ENCODE measurements around the gene LRTM2.

Gene LRTM2

DNA sequence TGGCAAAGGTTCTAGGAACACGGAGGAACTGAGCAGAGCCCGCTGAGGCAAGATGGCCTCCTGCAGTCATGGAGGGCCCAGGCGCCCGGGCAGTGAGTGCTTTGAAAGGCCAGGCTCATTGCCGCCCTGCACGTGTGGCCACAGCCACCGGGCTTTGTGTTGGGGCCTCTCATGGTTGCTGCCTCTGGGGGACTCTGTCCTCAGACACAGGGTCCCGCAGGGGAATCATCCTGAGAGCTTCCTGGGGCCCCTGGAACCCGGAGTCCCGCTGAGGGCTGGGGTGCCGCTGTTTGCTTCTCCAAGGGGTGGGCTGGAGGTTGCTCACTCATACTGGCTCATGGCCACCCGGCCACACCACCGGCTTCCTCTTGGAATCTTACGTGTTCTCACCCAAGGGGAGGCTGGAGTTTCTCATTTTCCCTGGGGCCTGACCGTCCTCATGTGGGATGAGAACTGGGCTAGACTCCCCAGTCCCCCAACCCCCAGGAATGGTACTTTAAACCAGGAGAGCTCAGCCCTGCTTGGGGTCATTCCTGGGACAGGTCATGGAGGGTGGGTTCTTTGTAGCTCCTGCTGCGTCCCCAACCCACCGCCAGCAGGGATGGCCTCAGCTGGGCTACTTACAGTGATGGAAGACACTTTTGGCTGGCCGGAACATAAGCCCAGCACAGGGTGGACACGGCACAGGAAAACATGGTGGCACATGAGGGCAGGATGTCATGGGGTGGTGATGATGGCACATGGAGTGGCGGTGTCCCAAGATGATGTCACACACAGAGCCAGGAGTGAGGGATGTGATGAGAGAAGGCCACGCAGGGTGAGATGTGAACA lies 21.1 kb upstream of the LRTM2 start:
- DNase-seq (ENCODE audit: insufficient read length): no peak
- FAIRE-seq: no peak
- TF ChIP-seq TAF1 (IDR thresholded peaks at IDR 0.05; ENCODE audit: borderline replicate concordance, low read depth, low read length) (no peak), POLR2AphosphoS5 (IDR thresholded peaks at IDR 0.05; ENCODE audit: low read depth, low read length) (no peak)

DNA sequence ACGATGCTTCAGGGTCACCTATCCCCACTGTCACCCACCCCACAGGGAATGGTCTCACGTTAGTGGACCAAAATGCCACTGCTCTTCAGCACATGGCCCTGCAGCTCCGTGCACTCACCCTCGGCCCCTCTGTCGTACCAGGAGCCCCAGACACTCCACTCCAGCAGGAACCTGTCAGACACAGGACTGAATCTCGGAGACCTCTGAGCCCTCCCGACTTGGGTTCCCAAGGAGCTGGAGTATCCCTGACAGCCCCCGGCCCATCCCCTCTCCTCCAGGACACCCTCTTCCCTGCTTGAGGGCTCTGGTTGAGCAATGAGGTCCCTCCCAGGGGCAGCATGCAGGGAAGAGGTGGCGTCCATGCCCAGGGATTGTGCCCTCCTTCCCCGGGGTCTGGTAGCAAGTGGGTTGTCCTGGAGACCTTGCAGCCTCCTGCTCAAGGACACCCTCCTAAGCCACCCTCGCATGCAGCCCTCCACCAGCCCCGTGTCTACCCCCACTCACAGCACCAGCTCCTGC lies 20.4 kb upstream of the LRTM2 start:
- TF ChIP-seq POLR2A (IDR thresholded peaks at IDR 0.05; ENCODE audit: low read depth, low read length) (no peak), POLR2AphosphoS5 (IDR thresholded peaks at IDR 0.05; ENCODE audit: low read depth, low read length) (no peak), TAF1 (IDR thresholded peaks at IDR 0.05; ENCODE audit: borderline replicate concordance, low read depth, low read length) (no peak)
- FAIRE-seq (no peak), DNase-seq (ENCODE audit: insufficient read length) (no peak)

DNA sequence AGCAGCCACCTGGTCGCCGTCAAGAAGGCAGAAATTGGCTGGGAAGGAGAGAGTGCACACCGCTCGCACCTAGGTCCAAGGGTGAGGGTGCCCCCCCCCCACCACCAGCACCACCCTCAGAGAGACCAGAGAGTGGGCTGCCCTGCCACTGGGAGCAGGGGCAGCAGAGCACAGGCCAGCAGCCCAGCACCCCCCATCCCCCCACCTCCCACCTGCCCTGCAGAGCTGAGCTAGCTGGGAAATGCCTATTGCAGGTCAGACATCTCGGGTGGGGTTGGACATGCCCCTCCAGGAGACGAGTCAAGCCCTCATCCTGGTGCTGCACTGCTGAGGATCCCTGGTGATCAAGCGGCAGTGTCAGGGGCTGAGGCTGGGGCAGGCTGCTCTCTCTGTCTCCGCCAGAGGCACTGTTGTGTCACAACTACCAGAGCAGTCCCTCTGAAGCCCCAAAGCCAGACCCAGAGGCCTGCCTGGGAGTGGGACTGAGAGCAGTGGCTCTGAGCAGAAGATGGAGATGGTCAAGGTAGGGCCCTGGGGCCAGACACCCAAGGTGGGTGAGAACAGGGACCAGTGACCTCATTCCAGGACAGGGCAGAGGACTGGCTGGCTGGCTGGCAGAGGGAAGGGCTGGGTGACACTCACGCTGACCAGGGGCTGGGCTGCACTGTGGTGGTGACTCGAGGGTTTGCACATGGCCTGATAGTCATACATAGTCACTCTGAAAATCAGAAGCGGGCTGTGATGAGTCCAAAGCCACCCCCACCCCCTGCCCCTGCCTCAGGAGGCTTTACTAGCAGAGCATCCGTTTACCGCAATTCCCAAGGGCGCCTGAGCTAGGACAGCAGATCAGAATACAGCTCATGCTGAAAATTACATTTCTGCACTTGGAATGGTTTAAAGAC lies 19.7 kb upstream of the LRTM2 start:
- TF ChIP-seq POLR2AphosphoS5 (IDR thresholded peaks at IDR 0.05; ENCODE audit: low read depth, low read length) (no peak), TAF1 (IDR thresholded peaks at IDR 0.05; ENCODE audit: borderline replicate concordance, low read depth, low read length) (no peak), POLR2A (IDR thresholded peaks at IDR 0.05; ENCODE audit: low read depth, low read length) (no peak)
- DNase-seq (ENCODE audit: insufficient read length): peak; percentile 56
- peak; percentile 94 for FAIRE-seq

DNA sequence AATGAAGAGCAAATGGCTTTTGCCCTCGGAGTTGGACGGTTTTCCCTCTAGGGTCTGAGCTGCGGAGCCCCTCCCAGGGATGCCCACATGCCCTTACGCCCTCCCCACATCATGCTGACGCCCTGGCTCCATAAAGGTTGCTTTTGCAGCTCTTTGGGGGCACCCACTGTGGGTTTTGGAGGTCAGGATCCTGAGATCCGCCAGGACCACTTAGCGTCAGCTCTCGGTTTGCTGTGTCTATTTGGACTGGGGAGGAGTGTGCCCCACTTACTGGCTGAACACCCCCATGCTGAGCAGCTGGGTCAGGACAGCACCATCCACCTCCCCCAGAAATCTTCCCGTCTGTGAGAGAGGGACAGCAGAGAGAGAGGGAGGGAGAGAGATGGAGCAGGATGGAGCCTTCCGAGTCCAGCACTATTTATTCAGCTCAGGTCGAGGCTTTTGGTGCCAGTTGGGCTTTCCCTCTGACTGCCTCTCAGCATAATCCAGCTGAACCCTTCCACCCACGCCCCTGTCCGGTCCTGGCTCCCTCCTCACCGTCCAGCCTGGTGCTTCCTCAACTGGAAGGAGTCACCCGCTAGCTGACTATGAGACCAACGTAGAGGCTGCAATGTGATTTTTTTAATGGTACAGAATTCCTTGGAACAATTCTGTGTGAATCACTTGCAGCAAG lies 18.9 kb upstream of the LRTM2 start:
- FAIRE-seq (no peak), DNase-seq (ENCODE audit: insufficient read length) (no peak)
- TF ChIP-seq TAF1 (IDR thresholded peaks at IDR 0.05; ENCODE audit: borderline replicate concordance, low read depth, low read length): no peak
- no peak for TF ChIP-seq POLR2AphosphoS5 (IDR thresholded peaks at IDR 0.05; ENCODE audit: low read depth, low read length)
- no peak for TF ChIP-seq POLR2A (IDR thresholded peaks at IDR 0.05; ENCODE audit: low read depth, low read length)

DNA sequence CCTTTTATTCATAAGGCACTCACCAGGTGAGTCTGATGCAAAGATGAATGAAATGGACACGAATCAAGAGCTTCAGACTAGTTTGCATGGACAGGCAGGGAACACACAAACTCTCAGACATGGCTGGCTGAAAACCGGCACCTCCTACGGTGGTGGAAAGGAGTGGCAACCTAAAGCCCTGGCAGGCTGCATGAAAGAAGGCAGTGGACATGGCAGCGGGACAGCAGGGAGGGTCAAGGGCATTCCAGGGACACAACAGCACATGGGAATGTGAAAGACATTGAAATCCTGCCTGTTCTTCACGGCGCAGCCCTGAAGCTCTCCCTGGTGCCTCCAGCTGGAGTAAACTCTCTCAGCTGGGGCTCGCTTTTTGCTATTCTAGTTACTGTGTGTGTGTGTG lies 16.6 kb upstream of the LRTM2 start:
- DNase-seq (ENCODE audit: insufficient read length): no peak
- no peak for TF ChIP-seq TAF1 (IDR thresholded peaks at IDR 0.05; ENCODE audit: borderline replicate concordance, low read depth, low read length)
- no peak for FAIRE-seq

DNA sequence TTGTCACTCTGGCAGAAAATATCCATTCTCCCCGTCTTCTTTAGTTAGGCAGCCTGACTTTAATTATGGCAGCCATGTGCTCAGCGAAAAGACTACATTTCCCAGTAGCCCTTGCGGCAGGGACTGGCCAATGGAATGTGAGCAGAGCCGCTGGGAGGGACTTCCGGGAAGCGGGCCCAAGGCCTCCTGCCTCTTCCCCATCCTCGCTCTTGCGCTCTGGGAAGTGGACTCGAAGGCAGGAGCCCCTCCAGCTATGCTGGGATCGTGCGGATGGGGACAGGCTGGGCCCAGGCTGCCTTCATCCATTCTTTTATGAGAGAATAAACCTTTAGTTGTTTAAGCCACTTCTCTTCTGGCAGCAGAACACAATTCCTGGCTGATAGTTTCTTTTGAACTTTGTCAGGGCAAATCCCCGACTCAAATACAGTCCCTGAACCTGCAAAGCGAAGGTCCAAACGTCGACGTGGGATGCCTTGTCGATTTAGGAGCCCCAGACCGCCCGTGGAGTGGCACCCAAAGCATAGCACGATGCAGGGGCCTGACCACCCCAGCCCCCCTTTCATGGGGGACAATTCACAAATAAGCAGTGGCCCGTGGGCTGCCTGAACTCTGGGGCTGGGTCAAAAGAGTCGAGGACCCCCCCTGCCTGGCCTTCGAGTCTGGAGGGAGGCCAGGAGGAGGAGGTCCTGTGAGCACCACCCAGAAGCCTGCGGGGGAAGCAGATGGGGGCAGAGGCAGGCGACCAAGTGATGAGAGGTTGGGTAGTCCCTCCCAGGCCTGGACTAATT lies 15.6 kb upstream of the LRTM2 start:
- peak; percentile 95 for DNase-seq (ENCODE audit: insufficient read length)
- TF ChIP-seq TAF1 (IDR thresholded peaks at IDR 0.05; ENCODE audit: borderline replicate concordance, low read depth, low read length) (no peak), POLR2A (IDR thresholded peaks at IDR 0.05; ENCODE audit: low read depth, low read length) (no peak), POLR2AphosphoS5 (IDR thresholded peaks at IDR 0.05; ENCODE audit: low read depth, low read length) (no peak)
- peak; percentile 97 for FAIRE-seq

DNA sequence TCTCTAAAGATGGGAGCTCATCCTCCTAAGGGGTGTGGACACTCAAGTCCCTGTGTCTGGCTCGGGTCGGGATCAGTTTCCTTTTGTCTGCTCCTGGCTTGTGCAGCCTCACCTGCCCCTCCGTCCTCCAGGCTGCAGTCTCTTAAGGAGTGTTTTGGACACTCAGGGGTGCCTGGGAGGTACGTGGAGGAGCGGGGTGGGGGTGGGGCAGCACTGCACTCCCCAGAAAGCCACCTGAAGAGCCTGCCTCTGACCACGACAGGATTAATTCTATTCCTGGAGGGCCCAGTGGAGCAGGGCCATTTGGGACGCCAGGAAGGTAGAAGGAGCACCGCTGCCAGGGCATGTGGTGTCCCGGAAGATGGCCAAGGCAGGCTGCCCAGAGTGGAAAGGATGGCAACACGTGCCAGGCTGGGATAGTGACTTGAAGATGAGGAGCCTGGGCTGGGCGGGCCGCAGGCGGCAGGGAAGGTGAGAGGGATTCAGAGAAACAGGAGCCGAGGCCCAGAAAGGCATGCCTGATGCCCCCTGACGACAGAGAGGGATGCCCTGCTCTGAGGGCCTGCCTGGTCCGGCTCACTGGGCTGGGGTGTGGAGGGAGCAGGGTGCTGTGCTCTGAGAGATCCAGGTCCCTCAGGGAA lies 14.8 kb upstream of the LRTM2 start:
- DNase-seq (ENCODE audit: insufficient read length) (no peak), FAIRE-seq (no peak)
- TF ChIP-seq POLR2A (IDR thresholded peaks at IDR 0.05; ENCODE audit: low read depth, low read length) (no peak), TAF1 (IDR thresholded peaks at IDR 0.05; ENCODE audit: borderline replicate concordance, low read depth, low read length) (no peak), POLR2AphosphoS5 (IDR thresholded peaks at IDR 0.05; ENCODE audit: low read depth, low read length) (no peak)

DNA sequence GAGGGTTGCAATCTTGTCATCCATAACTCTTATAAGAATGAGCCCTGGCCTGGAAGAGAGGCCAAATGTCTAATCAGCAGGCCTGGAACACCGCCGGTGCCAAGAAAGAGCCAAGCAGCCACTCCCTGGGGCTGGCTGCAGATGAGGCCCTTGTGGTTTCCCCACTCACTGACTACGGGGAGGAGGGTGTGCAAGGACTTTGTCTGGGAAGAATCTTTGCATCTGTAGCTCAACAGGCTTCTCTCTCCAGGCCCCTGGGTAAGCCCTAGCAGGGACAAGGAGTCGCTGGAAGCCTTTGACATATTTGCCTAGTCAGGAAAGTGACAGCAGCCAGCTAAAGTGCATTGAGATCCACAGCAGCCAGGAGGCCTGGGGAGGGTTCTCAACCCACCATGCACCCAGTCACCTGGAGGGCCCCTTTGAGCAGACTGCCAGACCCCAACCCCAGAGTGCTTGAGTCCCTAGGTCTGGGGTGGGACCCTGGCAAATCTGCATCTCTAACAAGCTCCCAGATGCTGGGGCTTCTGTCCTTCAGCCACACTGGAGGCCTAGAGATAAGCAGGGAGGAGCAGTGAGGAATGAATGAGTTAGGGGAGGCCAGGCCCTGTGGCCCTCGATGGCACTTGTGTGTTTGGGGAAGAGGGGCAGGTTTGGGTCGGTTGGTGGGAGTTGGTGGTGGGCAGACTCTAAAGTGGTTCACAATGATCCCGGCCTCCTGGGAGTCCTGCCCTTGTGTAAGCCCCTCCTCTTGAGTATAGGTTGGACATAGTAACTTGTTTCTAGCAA lies 13.9 kb upstream of the LRTM2 start:
- FAIRE-seq (no peak), DNase-seq (ENCODE audit: insufficient read length) (no peak)
- TF ChIP-seq TAF1 (IDR thresholded peaks at IDR 0.05; ENCODE audit: borderline replicate concordance, low read depth, low read length) (no peak), POLR2A (IDR thresholded peaks at IDR 0.05; ENCODE audit: low read depth, low read length) (no peak), POLR2AphosphoS5 (IDR thresholded peaks at IDR 0.05; ENCODE audit: low read depth, low read length) (no peak)

DNA sequence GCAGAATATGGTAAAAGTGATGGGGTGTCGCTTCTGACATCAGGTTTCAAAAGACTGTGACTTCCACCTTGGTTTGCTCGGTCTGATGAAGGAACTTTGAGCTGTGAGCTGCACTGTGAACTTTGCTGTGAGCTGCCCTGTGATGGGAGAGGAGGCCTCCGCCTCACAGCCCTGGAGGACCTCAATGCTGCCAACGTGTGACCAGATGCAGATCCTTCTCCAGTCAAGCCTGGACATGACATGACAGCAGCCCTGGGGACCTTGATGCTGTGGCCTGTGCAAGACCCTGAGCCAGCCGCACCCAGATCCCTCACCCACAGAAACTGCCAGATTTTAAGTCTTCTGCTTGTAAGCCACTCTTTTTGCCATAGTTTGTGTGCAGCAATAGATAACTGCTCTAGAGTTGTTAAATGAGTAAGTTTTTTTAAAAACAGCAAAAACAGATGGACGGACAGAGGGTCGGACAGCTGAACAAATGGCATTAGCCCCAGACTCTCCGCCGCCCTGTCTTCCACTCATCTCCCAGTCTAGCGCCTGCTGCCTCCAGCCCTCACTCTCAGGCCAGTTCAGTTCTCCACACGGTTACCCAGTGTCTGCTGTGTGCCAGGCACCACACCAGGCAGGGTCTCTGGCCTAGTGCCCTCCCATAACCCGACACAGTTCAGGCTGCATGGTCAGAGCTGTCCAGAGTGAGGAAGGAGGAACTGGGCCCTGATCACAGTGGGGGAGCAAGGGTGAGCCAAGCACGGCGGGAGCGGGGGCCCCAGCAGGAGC lies 13.1 kb upstream of the LRTM2 start:
- FAIRE-seq (no peak), DNase-seq (ENCODE audit: insufficient read length) (no peak)
- TF ChIP-seq POLR2A (IDR thresholded peaks at IDR 0.05; ENCODE audit: low read depth, low read length): no peak
- no peak for TF ChIP-seq POLR2AphosphoS5 (IDR thresholded peaks at IDR 0.05; ENCODE audit: low read depth, low read length)
- TF ChIP-seq TAF1 (IDR thresholded peaks at IDR 0.05; ENCODE audit: borderline replicate concordance, low read depth, low read length): no peak
